ENCODE results near the gene GSTA3.
"Not testable (repeated sequence)": the region's sequence is repeated elsewhere in the genome, so short reads cannot be mapped to it uniquely, and the experiment has no call there.

The GSTA3 gene

GRCh38 chr6:52909531-52909930 is at the start of gene GSTA3:
GSTA3 (minus strand) TSS chr6:52909698; CDS start chr6:52905834, 3,864 bp downstream.
- no peak for DNase-seq

GRCh38 chr6:52958546-52959255 is 49.2 kb upstream of the GSTA3 start:
- DNase-seq: no peak

GRCh38 chr6:52955871-52956270 is 46.4 kb upstream of the GSTA3 start:
- DNase-seq: no peak

GRCh38 chr6:52953911-52954839 is 44.7 kb upstream of the GSTA3 start:
- DNase-seq: no peak

- no peak for DNase-seq
Observed at GRCh38 chr6:52946306-52946705, 36.8 kb upstream of the GSTA3 start.

- DNase-seq: not testable (repeated sequence)
Observed at GRCh38 chr6:52942821-52943220, 33.3 kb upstream of the GSTA3 start.

GRCh38 chr6:52942221-52942620 is 32.7 kb upstream of the GSTA3 start:
- DNase-seq: no peak

- no peak for DNase-seq
Observed at GRCh38 chr6:52937908-52938307, 28.4 kb upstream of the GSTA3 start.

- DNase-seq: no peak
Observed at GRCh38 chr6:52933778-52934177, 24.3 kb upstream of the GSTA3 start.

GRCh38 chr6:52931351-52931750 is 21.9 kb upstream of the GSTA3 start:
- DNase-seq: no peak

- no peak for DNase-seq
Observed at GRCh38 chr6:52929321-52930164, 20.0 kb upstream of the GSTA3 start.

- no peak for DNase-seq
Observed at GRCh38 chr6:52927451-52927850, 18.0 kb upstream of the GSTA3 start.

- no peak for DNase-seq
Observed at GRCh38 chr6:52925919-52926792, 16.7 kb upstream of the GSTA3 start.

GRCh38 chr6:52925042-52925441 is 15.5 kb upstream of the GSTA3 start:
- DNase-seq: no peak

GRCh38 chr6:52923689-52924088 is 14.2 kb upstream of the GSTA3 start:
- not testable (repeated sequence) for DNase-seq

- no peak for DNase-seq
Observed at GRCh38 chr6:52922161-52922560, 12.7 kb upstream of the GSTA3 start.

GRCh38 chr6:52921743-52922142 is 12.2 kb upstream of the GSTA3 start:
- DNase-seq: no peak

- DNase-seq: not testable (repeated sequence)
Observed at GRCh38 chr6:52919511-52919910, 10.0 kb upstream of the GSTA3 start.

- DNase-seq: not testable (repeated sequence)
Observed at GRCh38 chr6:52918771-52919170, 9.3 kb upstream of the GSTA3 start.

- DNase-seq: not testable (repeated sequence)
Observed at GRCh38 chr6:52918027-52918686, 8.7 kb upstream of the GSTA3 start.

GRCh38 chr6:52914516-52914915 is 5.0 kb upstream of the GSTA3 start:
- no peak for DNase-seq
